ENCODE data around the gene CDK19.

Gene CDK19

GRCh38 chr6:110833831-110834230, 18.6 kb upstream of the CDK19 start:
- Histone ChIP-seq H3K79me2 (ENCODE audit: insufficient read depth, low read length) (no peaks in the 10 kb centered on the region), H3F3A (ENCODE audit: insufficient read depth, low read length) (no peaks in the 10 kb centered on the region), H3K4me2 (ENCODE audit: low read length) (no peak overlapping the region), H3K27me3 (ENCODE audit: insufficient read depth, low read length) (no peaks in the 10 kb centered on the region), H3K4me3 (ENCODE audit: low read depth, low read length, poor library complexity, severe bottlenecking) (no peak overlapping the region), H3K27ac (ENCODE audit: low read depth, low read length, poor library complexity, severe bottlenecking) (no peak overlapping the region), H4K20me1 (ENCODE audit: insufficient read depth, low read length) (no peaks in the 10 kb centered on the region), H3K4me1 (ENCODE audit: insufficient read depth, low read length, severe bottlenecking) (no peaks in the 10 kb centered on the region), H3K9ac (ENCODE audit: low read length) (no peak overlapping the region), H3K9me2 (ENCODE audit: low read depth, low read length) (no peaks in the 10 kb centered on the region), H3K9me3 (ENCODE audit: low read length) (no peaks in the 10 kb centered on the region), H2AFZ (ENCODE audit: low read length) (no peak overlapping the region), H3K36me3 (ENCODE audit: insufficient read depth, low read length) (no peaks in the 10 kb centered on the region)
- TF ChIP-seq EZH2 (IDR thresholded peaks at IDR 0.05; ENCODE audit: borderline replicate concordance, low read length), result no peak
- TF ChIP-seq, protein P1, sequence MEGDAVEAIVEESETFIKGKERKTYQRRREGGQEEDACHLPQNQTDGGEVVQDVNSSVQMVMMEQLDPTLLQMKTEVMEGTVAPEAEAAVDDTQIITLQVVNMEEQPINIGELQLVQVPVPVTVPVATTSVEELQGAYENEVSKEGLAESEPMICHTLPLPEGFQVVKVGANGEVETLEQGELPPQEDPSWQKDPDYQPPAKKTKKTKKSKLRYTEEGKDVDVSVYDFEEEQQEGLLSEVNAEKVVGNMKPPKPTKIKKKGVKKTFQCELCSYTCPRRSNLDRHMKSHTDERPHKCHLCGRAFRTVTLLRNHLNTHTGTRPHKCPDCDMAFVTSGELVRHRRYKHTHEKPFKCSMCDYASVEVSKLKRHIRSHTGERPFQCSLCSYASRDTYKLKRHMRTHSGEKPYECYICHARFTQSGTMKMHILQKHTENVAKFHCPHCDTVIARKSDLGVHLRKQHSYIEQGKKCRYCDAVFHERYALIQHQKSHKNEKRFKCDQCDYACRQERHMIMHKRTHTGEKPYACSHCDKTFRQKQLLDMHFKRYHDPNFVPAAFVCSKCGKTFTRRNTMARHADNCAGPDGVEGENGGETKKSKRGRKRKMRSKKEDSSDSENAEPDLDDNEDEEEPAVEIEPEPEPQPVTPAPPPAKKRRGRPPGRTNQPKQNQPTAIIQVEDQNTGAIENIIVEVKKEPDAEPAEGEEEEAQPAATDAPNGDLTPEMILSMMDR (IDR thresholded peaks at IDR 0.05; ENCODE audit: low read length), result no peak

DNA sequence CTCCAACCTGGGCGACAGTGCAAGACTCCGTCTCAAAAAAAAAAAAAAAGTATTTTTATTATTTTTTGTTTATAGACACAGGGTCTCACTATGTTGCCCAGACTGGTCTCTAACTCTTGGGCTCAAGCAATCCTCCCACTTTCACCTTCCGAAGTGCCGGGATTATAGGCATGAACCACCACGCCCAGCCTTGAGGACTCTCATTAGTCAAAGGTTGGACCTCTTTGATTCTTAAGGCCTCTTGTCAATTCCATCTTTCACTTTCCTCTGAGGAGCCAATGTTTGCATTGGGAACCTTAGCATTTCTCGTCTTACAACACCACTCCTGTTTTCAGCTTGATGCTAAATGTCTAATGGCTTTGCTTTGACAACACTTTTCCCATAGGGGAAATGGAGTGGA, 16.1 kb upstream of the CDK19 start:
- no peak overlapping the region for H3K4me2 ChIP-seq (ENCODE audit: low read length)
- no peak for TF ChIP-seq EZH2 (IDR thresholded peaks at IDR 0.05; ENCODE audit: borderline replicate concordance, low read length)
- TF ChIP-seq, protein P1 (IDR thresholded peaks at IDR 0.05; ENCODE audit: low read length), result no peak
- H3K4me1 ChIP-seq (ENCODE audit: insufficient read depth, low read length, severe bottlenecking), result peaks cover under 1% of the 10 kb centered on the region
- H3K27ac ChIP-seq (ENCODE audit: low read depth, low read length, poor library complexity, severe bottlenecking), result no peak overlapping the region
- no peaks in the 10 kb centered on the region for H3K79me2 ChIP-seq (ENCODE audit: insufficient read depth, low read length)
- no peaks in the 10 kb centered on the region for H3K9me3 ChIP-seq (ENCODE audit: low read length)
- H3K4me3 ChIP-seq (ENCODE audit: low read depth, low read length, poor library complexity, severe bottlenecking), result no peak overlapping the region
- H2AFZ ChIP-seq (ENCODE audit: low read length), result no peak overlapping the region
- no peaks in the 10 kb centered on the region for H3K36me3 ChIP-seq (ENCODE audit: insufficient read depth, low read length)
- H3F3A ChIP-seq (ENCODE audit: insufficient read depth, low read length), result no peaks in the 10 kb centered on the region
- H3K27me3 ChIP-seq (ENCODE audit: insufficient read depth, low read length), result no peaks in the 10 kb centered on the region
- no peaks in the 10 kb centered on the region for H4K20me1 ChIP-seq (ENCODE audit: insufficient read depth, low read length)
- H3K9ac ChIP-seq (ENCODE audit: low read length), result no peak overlapping the region
- H3K9me2 ChIP-seq (ENCODE audit: low read depth, low read length), result no peaks in the 10 kb centered on the region

DNA sequence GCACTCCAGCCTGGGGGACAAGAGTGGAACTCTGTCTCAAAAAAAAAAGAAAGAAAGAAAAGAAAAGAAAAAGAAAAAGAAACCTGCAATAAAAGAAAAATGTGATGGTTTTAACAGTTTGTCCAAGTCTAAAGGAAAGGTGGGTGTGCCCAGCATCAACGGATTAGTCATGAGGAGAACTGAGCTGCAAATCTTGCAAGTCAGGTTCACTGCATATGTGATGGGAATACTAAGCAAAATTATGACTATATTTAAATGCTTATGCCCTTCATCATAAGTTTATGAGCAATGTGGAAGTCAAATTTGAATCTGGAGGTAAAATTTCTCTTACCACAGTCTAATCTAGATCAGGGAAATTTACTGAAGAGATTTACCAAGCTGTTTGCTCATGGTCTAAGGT, 13.1 kb upstream of the CDK19 start:
- Histone ChIP-seq H3K9me3 (ENCODE audit: low read length) (no peaks in the 10 kb centered on the region), H3K27ac (ENCODE audit: low read depth, low read length, poor library complexity, severe bottlenecking) (no peak overlapping the region)

More for the DNA sequence above, 13.1 kb upstream of the CDK19 start:
- Histone ChIP-seq H3K9ac (ENCODE audit: low read length) (no peak overlapping the region), H3K4me3 (ENCODE audit: low read depth, low read length, poor library complexity, severe bottlenecking) (no peak overlapping the region), H3F3A (ENCODE audit: insufficient read depth, low read length) (no peaks in the 10 kb centered on the region), H3K4me1 (ENCODE audit: insufficient read depth, low read length, severe bottlenecking) (peaks cover 4% of the 10 kb centered on the region), H3K79me2 (ENCODE audit: insufficient read depth, low read length) (no peaks in the 10 kb centered on the region), H3K27me3 (ENCODE audit: insufficient read depth, low read length) (no peaks in the 10 kb centered on the region), H3K4me2 (ENCODE audit: low read length) (no peak overlapping the region), H2AFZ (ENCODE audit: low read length) (no peak overlapping the region), H3K9me2 (ENCODE audit: low read depth, low read length) (no peaks in the 10 kb centered on the region), H3K36me3 (ENCODE audit: insufficient read depth, low read length) (no peaks in the 10 kb centered on the region), H4K20me1 (ENCODE audit: insufficient read depth, low read length) (no peaks in the 10 kb centered on the region)
- TF ChIP-seq, protein P1 (IDR thresholded peaks at IDR 0.05; ENCODE audit: low read length), result no peak
- TF ChIP-seq EZH2 (IDR thresholded peaks at IDR 0.05; ENCODE audit: borderline replicate concordance, low read length), result no peak

All from OCI-LY1 (cell line).